NCI-H2029 (cell line): ENCODE measurements around the gene GRID1.
A peak's percentile ranks its signal among the peaks of the same experiment; 100 is the strongest.
"Not testable (repeated sequence)": the region's sequence is repeated elsewhere in the genome, so short reads cannot be mapped to it uniquely, and the experiment has no call there.

Experiments used
- DNase-seq: peaks from one replicate; lab custom pipeline; 2025; lab: John Stamatoyannopoulos, UW

The GRID1 gene

GRCh38 chr10:85874208-85874607 lies 492.4 kb downstream of the GRID1 start:
- DNase-seq: no peak

- DNase-seq: no peak
Observed at GRCh38 chr10:85873063-85873462, 493.5 kb downstream of the GRID1 start.

- DNase-seq: no peak
Observed at GRCh38 chr10:85868627-85869499, 497.7 kb downstream of the GRID1 start.

- no peak for DNase-seq
Observed at GRCh38 chr10:85864868-85865526, 501.6 kb downstream of the GRID1 start.

- DNase-seq: no peak
Observed at GRCh38 chr10:85864173-85864549, 502.4 kb downstream of the GRID1 start.

GRCh38 chr10:85863301-85864172 lies 503.1 kb downstream of the GRID1 start:
- no peak for DNase-seq

GRCh38 chr10:85862771-85863170 lies 503.8 kb downstream of the GRID1 start:
- DNase-seq: no peak

- DNase-seq: no peak
Observed at GRCh38 chr10:85861513-85862197, 504.9 kb downstream of the GRID1 start.

- DNase-seq: no peak
Observed at GRCh38 chr10:85859859-85860258, 506.7 kb downstream of the GRID1 start.

GRCh38 chr10:85858776-85859515 lies 507.6 kb downstream of the GRID1 start:
- no peak for DNase-seq

- no peak for DNase-seq
Observed at GRCh38 chr10:85857791-85858190, 508.8 kb downstream of the GRID1 start.

GRCh38 chr10:85857305-85857704 lies 509.3 kb downstream of the GRID1 start:
- no peak for DNase-seq

GRCh38 chr10:85851934-85852333 lies 514.7 kb downstream of the GRID1 start:
- DNase-seq: no peak

- peak; percentile 14 for DNase-seq
Observed at GRCh38 chr10:85851325-85851724, 515.3 kb downstream of the GRID1 start.

GRCh38 chr10:85850736-85851135 lies 515.9 kb downstream of the GRID1 start:
- no peak for DNase-seq

GRCh38 chr10:85849315-85849714 lies 517.3 kb downstream of the GRID1 start:
- no peak for DNase-seq

- DNase-seq: no peak
Observed at GRCh38 chr10:85848756-85849155, 517.8 kb downstream of the GRID1 start.

GRCh38 chr10:85847085-85847484 lies 519.5 kb downstream of the GRID1 start:
- DNase-seq: no peak

GRCh38 chr10:85838660-85839059 lies 527.9 kb downstream of the GRID1 start:
- not testable (repeated sequence) for DNase-seq

GRCh38 chr10:85832988-85833387 lies 533.6 kb downstream of the GRID1 start:
- DNase-seq: no peak

- DNase-seq: no peak
Observed at GRCh38 chr10:85831422-85831821, 535.2 kb downstream of the GRID1 start.
